Middle frontal gyrus (tissue), 1 donor: ENCODE results near the gene CD93.

Source experiments
- DNase-seq: peaks from one replicate; pipeline ENCODE4 v3.0.0-alpha.2; 2015; ENCODE audit warnings: low spot score; ENCODE audit errors: extremely low spot score

The CD93 gene

DNA sequence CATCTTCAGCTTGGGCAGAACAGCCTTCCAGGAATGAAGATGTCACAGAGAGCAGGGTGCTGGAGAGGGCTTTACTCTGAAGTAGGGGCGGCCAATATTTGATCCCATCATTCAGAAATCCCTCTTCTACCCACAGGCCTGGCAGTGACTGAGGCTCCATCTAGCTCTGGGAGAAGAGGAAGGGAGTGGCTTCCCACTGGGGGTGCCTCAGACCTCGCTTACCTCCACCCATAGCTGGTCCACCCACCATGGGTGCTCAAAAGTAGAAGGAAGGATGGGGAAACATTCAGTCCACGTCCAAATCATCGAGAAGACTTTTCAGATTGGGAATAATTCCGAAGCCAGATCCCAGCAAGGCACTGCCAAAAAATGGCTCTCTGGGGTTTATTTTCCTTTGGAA lies 24.9 kb downstream of the CD93 start:
- no peak for DNase-seq

- no peak for DNase-seq
Observed at GRCh38 chr20:23060629-23061028, 25.5 kb downstream of the CD93 start.

GRCh38 chr20:23059846-23060245 lies 26.3 kb downstream of the CD93 start:
- DNase-seq, result no peak

GRCh38 chr20:23059001-23059400 lies 27.1 kb downstream of the CD93 start:
- DNase-seq, result no peak

GRCh38 chr20:23058240-23058639 lies 27.9 kb downstream of the CD93 start:
- DNase-seq, result no peak

GRCh38 chr20:23052904-23053303 lies 33.2 kb downstream of the CD93 start:
- no peak for DNase-seq

GRCh38 chr20:23050847-23051627 lies 35.1 kb downstream of the CD93 start:
- DNase-seq, result no peak

- DNase-seq, result no peak
Observed at GRCh38 chr20:23050076-23050838, 35.9 kb downstream of the CD93 start.

GRCh38 chr20:23049201-23050075 lies 36.7 kb downstream of the CD93 start, which contains the start of gene THBD:
Gene THBD (minus strand): TSS chr20:23049672. CDS start chr20:23049504, 168 bp downstream.
- DNase-seq, result no peak

- DNase-seq, result no peak
Observed at GRCh38 chr20:23048283-23049200, 37.6 kb downstream of the CD93 start.

DNA sequence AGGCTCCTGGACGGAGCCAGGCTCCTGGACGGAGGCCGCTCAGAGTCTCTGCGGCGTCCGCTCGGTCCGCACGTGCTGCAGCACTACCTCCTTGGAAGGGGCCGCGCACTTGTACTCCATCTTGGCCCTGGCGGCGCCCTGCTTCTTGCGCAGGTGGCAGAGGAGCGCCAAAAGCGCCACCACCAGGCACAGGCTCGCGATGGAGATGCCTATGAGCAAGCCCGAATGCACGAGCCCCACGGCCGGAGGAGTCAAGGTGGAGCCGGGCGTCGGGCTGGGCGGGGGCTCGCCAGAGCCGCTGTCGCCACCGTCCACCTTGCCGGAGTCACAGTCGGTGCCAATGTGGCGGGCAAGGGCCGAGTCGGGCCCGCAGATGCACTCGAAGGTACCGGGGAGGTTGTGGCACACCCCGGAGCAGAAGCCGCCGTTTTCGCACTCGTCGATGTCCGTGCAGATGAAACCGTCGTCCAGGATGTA lies 38.3 kb downstream of the CD93 start:
- no peak for DNase-seq

DNA sequence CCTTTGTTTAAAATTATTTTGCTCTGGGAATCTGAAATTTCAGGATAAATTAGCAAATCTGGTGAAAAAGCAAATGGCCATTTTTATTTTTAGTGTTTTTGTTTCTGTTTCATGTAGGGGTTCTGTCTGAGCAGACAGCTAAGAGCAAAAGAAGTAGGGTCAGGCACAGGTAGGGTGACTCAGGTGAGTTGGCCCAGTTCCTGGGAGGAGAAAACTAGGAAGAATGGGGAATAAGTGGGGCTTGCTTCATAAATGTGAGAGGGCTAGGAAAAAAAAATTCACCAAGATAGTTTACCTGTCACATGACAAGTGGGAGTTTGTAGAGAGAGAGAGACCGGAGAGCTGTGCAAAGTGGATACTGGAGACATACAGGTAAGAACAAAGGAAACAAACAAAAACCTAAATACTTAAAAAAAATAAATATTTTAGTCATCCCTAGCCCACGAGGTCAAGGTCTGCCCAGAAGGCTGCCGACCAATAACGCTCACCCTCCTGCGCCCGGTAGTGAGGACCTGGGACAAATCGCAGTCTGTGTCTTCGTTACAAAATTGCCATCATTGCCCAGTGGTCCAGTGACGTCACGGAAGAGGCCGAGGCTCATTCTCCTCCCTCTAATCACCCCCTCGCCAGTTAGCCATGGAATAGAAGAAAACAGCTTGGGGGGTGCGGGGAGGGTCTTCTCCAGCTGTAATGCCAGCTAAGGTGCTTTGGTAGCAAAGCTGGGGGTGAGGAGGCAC lies 39.0 kb downstream of the CD93 start:
- no peak for DNase-seq

DNA sequence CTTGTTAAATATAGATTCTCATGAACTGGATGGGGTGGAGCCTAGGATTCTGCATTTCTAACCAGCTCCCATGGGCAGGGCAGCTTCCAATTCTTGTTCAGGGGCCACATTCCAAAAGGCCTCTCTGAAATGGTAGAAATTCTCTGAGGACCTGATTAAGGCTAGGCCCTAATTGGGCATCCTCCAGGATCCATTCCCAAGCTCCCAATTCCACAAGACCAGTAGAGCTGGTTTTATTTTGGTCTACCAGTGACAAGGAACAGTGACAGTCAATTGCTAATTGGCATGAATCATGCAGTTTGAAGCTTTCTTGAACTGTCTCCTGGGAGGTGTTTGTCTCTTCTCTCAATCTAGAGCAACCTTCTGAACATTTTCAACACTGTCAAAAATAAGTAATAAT lies 39.7 kb downstream of the CD93 start:
- no peak for DNase-seq

- DNase-seq, result no peak
Observed at GRCh38 chr20:23043376-23043775, 42.7 kb downstream of the CD93 start.

DNA sequence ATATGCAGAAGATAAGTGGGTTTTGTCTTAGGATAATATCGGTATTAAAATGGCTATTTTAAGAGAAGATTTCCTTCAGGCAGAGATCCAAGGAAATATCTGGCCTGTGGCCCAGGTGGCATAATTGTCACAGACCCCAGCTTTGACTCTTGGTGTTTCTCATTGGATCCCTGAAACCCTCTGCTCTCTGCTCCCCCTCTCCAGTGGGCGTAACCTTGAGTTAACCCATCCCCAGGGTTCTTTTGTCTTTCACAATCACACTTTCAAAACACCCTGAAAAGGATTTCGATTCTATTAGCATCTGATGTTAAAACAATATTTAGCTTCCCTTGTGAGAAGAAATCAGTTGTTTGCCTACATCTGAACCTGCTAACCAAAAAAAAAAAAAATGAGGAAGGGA lies 43.9 kb downstream of the CD93 start:
- no peak for DNase-seq

DNA sequence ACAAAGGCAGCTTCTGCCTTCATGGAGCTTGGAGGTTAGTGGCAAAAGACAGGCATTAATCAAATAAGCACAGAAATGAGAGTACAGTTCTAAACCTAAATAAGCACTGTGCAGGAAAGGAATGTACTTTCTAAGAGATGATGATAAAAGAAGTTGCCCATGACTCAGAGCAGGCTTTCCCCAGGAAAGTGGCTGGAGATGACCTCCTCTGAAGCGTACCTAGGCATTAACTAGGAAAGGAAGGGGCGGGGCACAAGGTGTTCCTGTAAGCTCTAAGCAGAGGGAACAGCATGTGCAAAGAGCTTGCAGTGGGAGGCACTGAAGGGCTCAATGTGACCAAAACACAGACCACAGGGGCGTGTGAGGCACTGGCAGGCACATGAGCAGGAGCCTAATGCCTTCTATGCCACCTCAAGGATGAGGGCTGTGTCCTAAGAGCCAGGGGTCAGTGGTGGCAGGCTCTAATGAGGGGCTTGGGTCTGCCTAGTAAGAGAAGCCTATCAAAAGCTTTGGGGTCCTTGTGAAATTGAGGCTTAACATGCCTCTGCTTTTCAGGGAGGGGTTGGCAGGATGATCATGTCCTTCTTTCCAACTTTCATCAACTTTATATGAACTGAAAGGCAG lies 46.1 kb downstream of the CD93 start:
- no peak for DNase-seq

DNA sequence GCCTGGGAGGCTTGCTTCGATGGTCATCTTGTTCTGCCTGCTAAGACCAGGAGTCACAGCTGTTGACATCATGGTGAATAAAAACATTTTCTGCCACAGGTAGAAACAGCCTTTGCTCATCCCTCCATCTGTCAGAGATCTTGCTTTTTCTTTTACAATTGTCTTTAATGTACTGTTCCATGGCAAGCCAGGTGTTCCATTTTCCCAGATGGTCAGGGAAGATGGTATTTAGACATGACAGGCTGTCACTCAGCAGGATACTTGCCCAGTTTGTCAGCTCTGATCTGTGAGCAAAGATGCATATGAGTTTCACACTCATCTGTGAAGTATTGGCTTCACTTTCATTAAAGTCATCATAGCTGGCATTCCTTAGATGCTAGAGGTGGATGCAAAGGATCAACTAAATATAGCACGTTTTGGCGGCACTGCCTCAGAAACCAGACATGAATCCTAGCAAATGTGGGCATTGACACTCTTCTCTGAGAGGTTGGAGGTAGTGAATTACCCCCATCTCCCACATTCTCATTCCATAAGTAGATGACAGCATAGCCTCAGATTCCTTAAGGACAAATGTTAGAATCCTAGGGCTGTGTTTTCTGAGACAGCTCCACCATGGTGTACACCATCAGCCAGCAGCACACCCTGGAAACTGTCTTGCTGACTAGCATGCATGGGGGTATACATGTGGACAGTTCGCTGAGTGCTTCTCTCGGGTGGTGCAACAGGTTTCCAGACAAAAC lies 46.8 kb downstream of the CD93 start:
- no peak for DNase-seq

- no peak for DNase-seq
Observed at GRCh38 chr20:23037017-23037481, 49.1 kb downstream of the CD93 start.

DNA sequence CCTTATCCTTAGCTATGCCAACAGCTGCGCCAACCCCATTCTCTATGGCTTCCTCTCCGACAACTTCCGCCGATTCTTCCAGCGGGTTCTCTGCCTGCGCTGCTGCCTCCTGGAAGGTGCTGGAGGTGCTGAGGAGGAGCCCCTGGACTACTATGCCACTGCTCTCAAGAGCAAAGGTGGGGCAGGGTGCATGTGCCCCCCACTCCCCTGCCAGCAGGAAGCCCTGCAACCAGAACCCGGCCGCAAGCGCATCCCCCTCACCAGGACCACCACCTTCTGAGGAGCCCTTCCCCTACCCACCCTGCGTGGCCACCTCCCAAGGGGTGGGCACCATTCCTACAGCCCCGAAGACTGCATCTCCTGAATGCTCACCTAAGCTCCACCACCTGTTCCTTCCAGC lies 49.8 kb downstream of the CD93 start:
- no peak for DNase-seq
